Prostate gland (tissue), 2 donors: ENCODE measurements around the gene TCF4.

ENCODE experiments used
- CTCF ChIP-seq, 4 experiments: fragments of 200-600 bp in 2 of 4; fragments of 450-650 bp in 2 of 4; sonication (generic) in 2 of 4; IDR thresholded peaks; 1 replicate in 3 of 4; 2 replicates in 1 of 4; pipeline ENCODE4 v1.5.1; 2016 to 2019; ENCODE audit warnings: antibody characterized with exemption in 4 of 4, mild to moderate bottlenecking in 2 of 4, moderate library complexity in 2 of 4
- POLR2AphosphoS5 ChIP-seq: sonication (generic); formaldehyde crosslinking; IDR thresholded peaks from one replicate; pipeline ENCODE4 v1.6.1; 2017; ENCODE audit warnings: antibody characterized with exemption

DNA sequence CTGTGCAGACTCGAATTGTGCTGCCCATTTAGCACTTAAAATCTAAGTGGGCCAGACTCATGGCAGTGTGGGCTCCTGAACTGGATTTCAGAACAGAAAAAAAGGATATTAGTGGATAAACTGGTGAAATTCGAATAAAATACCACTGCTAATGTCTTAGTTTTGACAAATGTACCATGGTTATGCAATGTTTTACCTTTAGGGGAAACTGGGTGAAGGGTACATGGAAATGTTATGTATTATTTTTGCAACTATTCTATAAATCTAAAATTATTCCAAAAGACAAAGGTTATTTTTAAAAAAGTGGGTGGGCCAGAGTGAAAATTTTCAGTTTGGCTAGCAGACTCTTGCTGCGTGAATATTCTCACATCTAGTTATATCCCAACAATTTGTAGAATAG lies 368.2 kb downstream of the TCF4 start:
- no peak for TF ChIP-seq CTCF (IDR thresholded peaks at IDR 0.05)
- no peak for TF ChIP-seq POLR2AphosphoS5
